COR-L47 (cell line): ENCODE measurements around the gene PRPF8.
"Not testable (repeated sequence)": the region's sequence is repeated elsewhere in the genome, so short reads cannot be mapped to it uniquely, and the experiment has no call there.

Experiments
- DNase-seq: peaks from one replicate; lab custom pipeline; 2025; lab: John Stamatoyannopoulos, UW

The PRPF8 gene

DNA sequence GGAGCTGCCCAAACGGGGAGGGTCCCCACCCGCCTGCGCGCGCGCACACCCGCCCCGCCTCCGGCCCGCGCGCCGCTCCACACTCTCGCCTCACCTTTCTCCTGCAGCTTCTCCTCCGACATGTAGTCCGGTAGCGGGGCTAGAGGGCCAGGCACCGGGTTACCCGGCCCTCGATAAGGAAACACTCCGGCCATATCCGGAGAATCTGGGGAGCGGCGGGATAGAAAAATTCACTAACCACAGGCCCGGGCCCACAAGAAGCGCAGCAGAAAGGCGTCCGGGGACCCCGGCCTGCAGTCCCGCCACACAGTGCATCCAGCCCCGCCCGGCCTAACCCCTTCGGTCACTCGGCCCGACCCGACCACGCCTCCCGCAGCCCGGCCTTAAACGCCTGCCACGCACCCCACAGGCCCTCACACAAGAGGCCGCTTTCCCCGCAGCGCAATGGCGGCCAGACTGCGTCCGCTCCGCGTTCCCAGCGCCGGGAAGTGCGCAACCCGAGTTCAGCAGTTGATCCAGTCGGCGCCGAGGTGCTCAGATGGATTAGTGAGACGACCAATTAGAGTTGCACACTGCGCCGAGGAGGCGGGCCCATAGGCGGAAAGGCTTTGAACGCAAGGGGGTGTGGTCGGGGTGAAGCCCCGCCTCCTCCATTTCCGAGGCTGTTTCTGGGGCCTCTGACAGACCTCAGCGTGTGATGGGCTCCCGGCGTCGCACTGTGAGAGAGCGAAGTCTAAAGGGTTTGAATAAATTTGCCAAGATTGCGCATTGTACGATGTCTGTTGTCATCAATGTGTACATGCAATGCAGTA, at the start of gene PRPF8:
Gene PRPF8, minus strand, starts transcription at position 490 of the 812 bp plus-strand sequence. Its CDS starts 296 bp downstream, at position 194.
- peak; percentile 87 for DNase-seq

DNA sequence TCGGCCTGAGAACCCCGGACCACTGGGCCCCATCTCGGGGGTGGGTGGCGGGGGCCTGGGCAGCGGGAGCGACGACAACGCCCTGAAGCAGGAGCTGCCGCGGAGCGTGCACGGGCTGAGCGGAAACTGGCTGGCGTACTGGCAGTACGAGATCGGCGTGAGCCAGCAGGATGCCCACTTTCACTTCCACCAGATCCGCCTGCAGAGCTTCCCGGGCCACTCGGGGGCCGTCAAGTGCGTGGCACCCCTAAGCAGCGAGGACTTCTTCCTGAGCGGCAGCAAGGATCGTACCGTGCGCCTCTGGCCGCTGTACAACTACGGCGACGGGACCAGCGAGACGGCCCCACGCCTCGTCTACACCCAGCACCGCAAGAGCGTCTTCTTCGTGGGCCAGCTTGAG, 49.1 kb upstream of the PRPF8 start:
- DNase-seq: no peak

- DNase-seq: no peak
Measured at GRCh38 chr17:1732833-1733321, 48.2 kb upstream of the PRPF8 start.

DNA sequence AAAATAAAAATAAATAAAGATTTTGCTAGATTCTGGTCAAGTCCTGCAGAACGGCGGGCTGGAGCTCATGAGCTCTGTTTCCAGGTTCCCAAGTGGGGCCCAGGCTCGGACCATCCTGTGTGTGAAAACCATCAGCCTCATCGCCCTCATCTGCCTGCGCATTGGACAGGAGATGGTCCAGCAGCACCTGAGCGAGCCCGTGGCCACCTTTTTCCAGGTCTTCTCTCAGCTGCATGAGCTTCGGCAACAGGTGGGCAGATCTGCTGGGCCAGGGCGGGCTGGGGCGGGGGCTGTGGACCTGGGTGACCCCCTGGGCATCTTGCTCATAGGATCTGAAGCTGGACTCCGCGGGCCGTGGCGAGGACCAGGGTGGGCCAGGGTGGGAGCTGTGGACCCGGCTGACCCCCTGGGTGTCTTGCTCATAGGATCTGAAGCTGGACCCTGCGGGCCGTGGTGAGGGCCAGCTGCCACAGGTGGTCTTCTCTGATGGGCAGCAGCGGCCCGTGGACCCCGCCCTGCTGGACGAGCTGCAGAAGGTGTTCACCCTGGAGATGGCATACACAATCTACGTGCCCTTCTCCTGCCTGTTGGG, 47.7 kb upstream of the PRPF8 start:
- DNase-seq: no peak

DNA sequence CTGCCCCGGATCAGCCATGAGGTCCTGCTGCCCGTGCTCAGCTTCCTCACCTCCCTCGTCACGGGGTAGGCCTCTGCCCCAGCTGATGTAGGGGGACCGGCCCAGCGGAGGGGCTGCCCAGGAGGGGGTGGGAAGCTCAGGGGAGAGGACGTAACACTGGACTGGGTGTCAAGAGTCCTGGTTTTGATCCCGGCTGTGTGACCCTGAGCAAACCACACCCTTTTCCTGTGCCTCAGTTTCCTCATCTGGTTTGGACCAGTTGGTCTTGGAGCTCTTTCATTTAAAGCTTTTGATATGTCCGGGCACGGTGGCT, 46.5 kb upstream of the PRPF8 start:
- no peak for DNase-seq

DNA sequence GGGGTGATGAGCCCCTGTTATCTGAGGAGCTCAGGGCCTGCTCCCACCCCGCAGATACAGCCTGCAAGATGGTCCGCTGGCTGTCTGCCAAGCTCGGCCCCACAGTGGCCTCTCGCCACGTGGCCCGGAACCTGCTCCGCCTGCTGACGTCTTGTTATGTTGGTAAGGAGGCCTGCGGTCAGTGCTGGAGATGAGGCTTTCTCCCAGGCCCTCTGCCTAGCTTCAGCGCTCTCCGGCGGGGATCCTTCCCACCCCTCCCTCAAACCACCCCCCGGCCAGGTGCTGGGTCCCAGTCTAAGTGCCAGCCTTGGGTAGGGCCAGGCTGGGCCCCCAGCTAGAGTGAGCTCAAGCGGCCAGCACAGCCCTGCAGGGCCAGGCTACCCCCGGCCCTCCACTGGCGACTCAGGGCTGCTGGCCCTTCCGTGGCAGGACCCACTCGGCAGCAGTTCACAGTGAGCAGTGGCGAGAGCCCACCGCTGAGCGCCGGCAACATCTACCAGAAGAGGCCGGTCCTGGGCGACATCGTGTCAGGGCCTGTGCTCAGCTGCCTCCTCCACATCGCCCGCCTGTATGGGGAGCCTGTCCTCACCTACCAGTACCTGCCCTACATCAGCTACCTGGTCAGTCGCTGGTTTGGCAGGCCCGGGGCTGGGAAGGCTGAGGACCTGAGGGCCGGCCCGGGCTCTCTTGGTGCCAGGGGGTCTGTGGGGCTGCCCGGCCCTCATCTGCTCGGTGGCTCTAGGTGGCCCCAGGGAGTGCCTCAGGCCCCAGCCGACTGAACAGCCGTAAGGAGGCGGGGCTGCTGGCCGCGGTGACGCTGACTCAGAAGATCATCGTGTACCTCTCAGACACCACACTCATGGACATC, 45.9 kb upstream of the PRPF8 start:
- DNase-seq: no peak

DNA sequence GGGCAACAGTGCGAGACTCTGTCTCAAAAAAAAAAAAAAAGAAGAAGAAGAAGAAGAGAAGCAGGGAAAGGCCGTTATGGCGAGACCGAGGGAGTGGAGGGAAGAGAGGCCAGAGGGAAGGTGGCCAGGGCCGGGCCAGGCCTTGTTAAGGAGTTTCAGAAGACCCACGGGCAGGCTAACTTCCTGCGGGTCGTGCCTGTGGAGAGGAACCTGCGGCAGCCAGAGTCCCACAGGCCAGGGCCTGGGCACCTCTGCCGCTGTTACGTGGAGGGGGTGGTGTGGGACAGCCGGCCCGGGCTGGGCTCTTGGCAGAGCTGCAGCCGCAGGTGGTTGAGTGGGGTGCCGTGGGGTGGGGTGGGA, 45.3 kb upstream of the PRPF8 start:
- DNase-seq: no peak

- no peak for DNase-seq
Measured at GRCh38 chr17:1727876-1728630, 43.4 kb upstream of the PRPF8 start.

DNA sequence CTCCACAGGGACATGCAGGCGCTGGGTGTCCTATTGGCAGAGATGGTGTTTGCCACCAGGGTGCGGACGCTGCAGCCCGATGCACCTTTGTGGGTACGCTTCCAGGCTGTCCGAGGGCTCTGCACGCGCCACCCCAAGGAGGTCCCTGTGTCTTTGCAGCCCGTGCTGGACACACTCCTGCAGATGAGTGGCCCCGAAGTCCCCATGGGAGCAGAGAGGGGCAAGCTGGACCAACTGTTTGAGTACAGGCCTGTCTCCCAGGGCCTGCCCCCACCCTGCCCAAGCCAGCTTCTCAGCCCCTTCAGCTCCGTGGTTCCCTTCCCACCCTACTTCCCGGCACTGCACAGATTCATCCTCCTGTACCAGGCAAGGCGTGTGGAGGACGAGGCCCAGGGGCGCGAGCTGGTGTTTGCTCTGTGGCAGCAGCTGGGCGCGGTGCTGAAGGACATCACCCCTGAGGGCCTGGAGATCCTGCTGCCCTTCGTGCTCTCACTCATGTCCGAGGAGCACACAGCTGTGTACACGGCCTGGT, 42.7 kb upstream of the PRPF8 start:
- DNase-seq: no peak

DNA sequence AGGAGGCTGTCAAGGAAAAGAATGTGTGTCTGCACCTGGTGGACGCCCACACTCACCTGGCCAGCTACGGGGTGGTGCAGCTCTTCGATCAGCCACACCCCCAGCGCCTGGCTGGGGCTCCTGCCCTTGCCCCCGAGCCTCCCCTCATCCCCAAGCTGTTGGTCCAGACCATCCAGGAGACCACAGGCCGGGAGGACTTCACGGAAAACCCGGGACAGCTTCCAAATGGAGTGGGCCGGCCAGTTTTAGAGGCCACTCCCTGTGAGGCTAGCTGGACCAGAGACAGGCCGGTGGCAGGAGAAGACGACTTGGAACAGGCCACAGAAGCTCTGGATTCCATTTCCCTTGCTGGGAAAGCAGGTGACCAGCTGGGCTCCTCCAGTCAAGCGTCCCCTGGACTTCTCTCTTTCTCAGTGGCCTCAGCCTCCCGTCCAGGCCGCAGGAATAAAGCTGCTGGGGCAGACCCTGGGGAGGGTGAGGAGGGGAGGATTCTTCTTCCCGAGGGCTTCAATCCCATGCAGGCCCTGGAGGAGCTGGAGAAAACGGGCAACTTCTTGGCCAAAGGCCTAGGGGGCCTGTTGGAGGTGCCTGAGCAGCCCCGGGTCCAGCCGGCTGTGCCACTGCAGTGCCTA, 42.1 kb upstream of the PRPF8 start:
- no peak for DNase-seq

- no peak for DNase-seq
Measured at GRCh38 chr17:1725642-1726511, 41.2 kb upstream of the PRPF8 start.

DNA sequence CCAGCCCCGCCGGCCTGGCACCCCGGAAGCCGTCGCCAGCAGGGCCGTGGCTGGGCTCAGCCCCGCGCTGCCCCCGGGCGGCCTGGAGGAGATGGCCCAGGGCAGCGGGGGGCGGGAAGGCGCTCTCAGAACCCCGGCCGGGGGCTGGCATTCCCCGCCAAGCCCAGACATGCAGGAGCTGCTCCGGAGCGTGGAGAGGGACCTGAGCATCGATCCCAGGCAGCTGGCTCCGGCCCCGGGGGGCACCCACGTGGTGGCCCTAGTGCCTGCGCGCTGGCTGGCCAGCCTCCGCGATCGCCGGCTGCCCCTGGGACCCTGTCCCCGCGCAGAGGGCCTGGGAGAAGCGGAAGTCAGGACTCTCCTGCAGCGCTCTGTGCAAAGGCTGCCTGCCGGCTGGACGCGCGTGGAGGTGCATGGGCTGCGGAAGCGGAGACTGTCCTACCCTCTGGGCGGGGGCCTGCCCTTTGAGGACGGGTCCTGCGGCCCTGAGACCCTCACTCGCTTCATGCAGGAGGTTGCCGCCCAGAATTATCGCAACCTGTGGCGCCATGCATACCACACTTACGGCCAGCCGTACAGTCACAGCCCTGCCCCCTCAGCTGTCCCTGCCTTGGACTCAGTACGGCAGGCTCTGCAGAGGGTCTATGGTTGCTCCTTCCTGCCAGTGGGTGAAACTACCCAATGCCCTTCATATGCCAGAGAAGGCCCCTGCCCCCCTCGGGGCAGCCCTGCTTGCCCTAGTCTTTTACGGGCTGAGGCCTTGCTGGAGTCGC, 40.4 kb upstream of the PRPF8 start:
- DNase-seq: no peak

DNA sequence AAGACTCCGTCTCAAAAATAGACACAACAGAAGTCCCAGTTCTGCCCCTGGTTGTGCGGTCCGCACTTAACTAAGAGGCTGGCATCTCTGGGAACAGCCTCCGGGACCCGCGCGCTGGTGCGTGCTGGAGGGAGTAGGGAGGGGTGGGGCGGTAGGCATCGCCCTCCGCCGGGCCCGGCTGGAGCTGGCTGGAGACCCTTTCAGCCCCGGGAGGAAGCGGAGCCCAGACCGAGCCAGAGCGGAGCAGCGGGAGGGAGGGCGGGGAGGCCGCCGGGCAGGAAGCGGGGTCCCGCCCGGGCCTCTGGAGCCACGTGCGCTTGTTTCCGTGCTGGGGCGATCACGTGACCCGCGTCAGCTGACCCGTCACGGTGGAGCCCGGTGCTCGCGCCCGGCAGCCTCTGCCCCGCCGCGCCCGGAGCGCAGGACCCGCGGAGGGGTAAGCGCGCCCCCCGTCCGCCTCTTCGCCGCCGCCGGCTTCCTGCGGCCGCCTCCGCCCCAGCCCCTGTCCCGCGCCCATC, 39.7 kb upstream of the PRPF8 start, which contains the start of gene WDR81:
Gene WDR81, plus strand, starts transcription at position 354 of the 518 bp plus-strand sequence. CDS start 256 bp downstream, outside the sequence.
- peak; percentile 44 for DNase-seq

- DNase-seq: not testable (repeated sequence)
Measured at GRCh38 chr17:1722022-1722421, 37.4 kb upstream of the PRPF8 start.

- no peak for DNase-seq
Measured at GRCh38 chr17:1720856-1721386, 36.3 kb upstream of the PRPF8 start.

- no peak for DNase-seq
Measured at GRCh38 chr17:1718362-1719165, 33.9 kb upstream of the PRPF8 start.

DNA sequence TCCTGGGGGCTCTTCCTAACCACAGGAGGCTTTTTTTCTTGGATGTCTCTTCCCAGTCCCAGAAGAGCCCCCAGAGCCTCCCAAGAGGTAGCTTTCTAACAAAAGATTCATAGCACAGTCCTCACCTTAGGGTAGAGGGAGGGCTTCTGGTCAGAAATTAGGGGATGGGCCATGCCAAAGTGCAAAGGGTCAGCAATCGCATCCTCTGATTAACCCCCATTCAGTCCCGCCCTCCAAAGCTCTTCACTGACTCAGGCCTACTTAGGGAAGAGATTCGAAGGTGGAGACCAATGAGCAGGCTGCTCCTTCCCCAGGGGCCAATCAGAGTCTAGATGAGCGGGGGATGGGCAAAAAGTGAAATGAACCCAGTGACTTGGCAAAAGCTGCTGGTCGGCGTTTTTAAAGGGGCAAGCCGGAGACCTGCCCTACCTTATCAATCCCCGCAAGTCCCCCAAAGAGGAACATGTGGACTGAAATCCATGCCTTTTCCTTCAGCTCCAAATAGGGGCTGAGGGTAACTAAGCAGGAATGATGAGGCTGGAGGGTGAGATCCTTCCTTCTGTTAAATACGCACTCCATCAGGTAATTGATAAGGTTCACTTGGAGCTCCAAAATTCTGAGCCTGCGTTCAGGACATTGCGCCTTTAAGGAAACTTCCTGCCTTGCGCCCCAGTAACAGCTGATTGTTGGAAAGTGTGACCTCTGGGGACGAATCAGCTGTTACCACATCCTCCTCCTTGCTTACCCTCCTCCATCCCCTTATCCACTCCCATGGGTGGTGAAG, 32.4 kb upstream of the PRPF8 start:
- DNase-seq: peak; percentile 66
